HG02885 (cell line): ENCODE results near the gene RAP2A.

ENCODE experiments used
- ATAC-seq: cut with Tn5 transposase; IDR thresholded peaks from one replicate; pipeline ENCODE4 v1.9.1; 2021; ENCODE audit warnings: mild to moderate bottlenecking; ENCODE audit not compliant: unreplicated experiment, poor library complexity

The RAP2A gene

DNA sequence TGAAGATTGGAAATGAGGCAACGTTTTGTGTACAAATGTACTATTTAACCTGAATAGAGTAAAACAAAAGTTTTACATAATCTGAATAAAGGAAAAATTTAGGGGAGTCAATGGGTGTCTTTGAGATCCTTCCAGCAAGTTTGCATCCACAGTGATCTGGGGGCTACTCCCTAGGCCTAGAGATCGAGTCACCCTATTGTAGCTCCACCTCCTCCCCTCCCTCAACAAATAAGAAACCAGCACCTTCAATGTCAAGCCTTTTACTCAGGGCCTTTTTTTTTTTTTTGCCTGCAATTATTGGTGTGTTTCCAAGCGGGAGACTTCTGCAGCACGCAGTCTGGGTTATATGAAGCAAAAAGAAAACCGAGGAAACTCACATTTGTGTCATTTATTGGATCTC is 16.3 kb upstream of the RAP2A start:
- no peak for ATAC-seq

DNA sequence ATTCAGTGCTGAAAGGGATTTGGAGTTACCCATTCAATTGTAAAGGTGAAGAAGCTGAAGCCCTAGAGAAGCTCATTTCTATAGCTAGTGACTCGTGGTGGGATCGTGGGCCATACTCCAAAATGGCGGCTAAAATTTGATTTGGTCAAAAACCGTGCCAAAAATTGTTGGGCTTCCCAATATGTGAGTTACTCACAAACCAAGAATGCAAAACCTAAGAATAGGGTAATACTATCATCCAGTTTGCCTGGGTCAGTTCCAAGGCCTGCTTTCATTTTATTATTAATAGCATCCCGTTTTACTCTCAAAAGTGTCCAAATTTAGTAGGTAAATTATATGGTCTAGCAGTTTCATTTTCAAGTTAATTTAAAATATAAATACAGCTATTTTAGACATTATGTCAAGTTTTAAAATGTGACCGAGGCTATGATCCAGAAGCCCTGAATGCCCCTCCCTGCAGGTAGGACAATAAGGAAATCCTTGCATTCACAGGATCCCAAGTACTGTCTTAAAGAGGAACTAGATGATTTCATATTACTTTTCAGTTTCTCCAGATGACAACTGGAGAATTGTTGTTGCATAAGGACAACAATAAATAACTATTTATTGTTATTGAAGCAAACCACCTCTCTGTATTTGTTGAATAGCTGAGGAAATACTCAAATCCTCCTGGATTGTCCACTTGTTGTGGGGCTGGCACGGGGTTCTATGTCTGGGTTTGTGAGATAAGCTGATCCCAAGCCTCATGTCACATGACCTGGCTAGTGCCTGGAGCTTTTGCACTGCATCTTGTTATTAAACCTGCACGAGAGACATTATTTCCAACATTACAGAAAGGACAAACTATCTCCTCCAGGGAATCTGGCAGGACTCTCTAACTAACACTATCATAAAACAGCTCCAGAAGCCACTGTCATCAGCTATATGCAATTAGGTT is 11.6 kb upstream of the RAP2A start:
- ATAC-seq: no peak

GRCh38 chr13:97423300-97424045 is 10.5 kb upstream of the RAP2A start:
- ATAC-seq: no peak

- ATAC-seq: no peak
Measured at GRCh38 chr13:97425590-97425989, 8.4 kb upstream of the RAP2A start.

GRCh38 chr13:97426695-97427094 is 7.3 kb upstream of the RAP2A start:
- ATAC-seq: no peak

DNA sequence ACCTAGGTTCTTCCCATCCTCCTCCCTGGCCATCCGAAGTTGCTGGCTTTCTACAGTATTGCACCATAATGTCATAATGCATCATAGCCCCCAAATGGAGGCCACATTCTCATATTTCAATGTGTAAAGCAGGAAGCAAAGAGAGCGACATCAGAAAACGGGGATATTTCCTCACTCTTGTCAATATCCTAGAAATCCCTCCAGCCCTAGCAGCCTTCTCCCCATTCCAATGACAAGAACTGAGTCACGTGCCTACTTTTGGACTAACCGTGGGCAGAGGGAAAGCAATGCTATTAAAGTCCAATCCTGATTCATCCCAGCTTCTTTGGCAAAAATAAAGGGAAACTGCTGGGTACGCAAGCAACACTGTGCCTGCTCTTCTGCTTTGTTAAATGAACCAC is 4.3 kb upstream of the RAP2A start:
- ATAC-seq: no peak

GRCh38 chr13:97430296-97430695 is 3.7 kb upstream of the RAP2A start:
- ATAC-seq: no peak

DNA sequence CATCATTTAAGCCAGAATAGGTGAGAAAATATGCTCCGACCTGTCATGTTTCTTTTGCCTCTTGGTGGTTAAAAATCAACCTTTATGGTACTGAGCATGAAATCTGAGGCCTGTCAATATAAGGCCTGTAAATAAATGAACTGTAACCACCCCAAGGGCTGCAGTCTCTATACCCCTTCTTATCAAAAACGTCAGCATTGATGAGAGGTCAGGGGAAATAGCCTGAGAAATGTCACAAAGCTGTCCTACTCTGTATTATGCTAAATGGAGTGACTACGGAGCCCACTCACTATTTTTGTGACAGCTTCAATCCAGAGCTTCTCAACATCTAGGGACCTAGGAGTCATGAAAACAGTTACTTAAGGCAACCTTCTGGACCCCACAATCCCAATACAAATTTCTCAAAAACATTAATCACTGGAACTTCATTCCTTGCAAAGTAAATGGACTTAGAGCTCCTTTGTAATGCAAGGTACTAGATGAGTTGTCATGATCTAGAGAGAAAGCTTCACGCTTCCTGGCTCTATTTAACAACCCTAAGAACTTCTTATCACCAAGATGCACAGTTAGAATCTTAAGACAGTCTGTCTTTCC is 2.7 kb upstream of the RAP2A start:
- no peak for ATAC-seq

DNA sequence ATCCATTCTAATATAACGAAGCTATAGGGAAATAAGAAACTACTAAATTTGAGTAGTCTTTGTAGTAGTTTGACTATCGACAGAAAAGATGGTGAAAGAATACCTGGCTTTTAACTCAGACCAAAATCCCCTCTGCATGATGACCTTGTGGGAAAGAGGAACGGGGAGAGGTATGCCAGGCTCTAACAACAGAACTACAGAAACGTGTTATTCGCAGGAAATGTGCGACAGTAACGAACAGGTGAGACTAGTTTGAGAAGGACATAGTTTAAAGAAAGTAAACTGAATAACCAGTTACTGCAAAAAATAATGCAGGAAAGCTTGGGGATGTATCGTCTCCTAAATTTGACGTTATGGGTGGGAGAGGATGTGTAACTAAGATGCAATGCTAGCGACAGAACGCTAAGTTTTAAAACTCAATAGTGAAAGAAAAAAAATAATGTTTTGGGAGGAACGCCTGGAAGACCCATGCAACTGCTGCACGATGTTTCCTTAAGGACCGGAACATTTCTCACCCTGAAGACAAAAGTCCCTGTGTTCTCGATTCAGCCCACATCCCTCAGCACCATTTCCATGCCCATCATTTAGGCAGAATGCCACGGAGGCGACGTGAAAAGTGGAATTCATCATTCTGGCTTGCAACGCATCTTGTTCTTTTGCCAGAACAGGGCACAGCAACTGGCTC is 1.6 kb upstream of the RAP2A start:
- no peak for ATAC-seq

GRCh38 chr13:97432917-97433726 is 847 bp upstream of the RAP2A start:
- peak; percentile 77 for ATAC-seq

DNA sequence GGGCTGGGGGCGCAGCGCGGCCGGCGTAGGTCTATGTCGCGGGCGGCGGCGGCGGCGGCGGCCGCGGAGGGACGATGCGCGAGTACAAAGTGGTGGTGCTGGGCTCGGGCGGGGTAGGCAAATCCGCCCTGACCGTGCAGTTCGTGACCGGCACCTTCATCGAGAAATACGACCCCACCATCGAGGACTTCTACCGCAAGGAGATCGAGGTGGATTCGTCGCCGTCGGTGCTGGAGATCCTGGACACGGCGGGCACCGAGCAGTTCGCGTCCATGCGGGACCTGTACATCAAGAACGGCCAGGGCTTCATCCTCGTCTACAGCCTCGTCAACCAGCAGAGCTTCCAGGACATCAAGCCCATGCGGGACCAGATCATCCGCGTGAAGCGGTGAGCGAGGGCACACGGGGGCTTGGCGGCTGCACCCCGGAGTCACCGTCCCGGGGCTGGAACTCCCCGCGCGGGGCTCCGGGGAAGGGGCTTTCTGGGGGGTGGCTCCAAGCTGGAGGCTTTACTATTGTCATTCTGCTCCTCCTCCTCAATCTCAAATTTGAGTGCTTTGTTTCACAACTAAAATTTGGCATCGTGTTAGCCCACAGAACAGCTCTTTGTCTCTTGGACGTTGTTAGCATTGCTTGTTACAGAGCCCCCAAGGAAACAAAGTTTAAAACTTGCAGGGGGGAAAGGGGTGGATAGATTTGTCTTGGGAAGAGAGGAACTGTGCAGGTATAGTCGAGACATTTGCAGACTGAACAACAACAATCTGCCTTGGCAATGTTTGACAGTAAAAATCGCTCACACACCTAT is 630 bp downstream of the RAP2A start:
- ATAC-seq: peak; percentile 1

- no peak for ATAC-seq
Measured at GRCh38 chr13:97435323-97435722, 1.4 kb downstream of the RAP2A start.

DNA sequence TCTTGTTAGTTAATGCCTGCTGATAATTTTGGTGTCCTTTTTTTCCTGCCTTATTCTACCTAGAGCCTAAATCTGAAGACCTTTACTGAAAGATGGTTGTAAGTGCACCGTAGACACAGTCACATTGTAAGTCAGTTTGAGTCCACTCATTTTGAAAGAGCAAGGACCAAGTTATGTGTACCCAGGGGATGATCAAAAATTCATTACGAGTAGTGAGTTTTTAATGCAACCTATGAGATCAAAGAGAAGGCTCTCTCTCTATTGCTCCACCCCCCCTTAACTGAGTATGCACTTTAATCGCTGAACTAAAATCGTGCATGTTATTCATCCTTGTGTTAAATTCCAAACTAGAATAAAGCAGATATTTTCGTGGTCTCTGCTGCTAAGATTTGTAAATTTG is 1.8 kb downstream of the RAP2A start:
- no peak for ATAC-seq

- no peak for ATAC-seq
Measured at GRCh38 chr13:97436845-97437244, 2.9 kb downstream of the RAP2A start.

DNA sequence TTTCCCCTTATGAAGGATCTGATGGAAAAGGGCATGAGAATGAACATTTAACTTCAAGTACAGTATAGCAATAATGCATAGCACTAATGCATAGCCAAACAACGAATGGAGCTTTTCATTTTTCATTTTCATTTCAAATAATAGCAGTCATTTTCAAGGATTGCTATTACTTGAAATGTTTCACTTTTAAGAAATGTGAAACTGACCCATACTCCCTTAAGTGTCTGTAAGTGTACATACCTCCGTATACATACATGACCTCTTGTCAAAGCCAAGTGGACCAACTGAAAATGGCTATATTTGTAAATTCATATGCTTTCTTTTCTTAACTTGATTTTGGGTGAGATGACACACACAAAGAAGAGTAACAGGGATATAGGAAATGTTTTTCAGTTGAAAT is 3.8 kb downstream of the RAP2A start:
- no peak for ATAC-seq

DNA sequence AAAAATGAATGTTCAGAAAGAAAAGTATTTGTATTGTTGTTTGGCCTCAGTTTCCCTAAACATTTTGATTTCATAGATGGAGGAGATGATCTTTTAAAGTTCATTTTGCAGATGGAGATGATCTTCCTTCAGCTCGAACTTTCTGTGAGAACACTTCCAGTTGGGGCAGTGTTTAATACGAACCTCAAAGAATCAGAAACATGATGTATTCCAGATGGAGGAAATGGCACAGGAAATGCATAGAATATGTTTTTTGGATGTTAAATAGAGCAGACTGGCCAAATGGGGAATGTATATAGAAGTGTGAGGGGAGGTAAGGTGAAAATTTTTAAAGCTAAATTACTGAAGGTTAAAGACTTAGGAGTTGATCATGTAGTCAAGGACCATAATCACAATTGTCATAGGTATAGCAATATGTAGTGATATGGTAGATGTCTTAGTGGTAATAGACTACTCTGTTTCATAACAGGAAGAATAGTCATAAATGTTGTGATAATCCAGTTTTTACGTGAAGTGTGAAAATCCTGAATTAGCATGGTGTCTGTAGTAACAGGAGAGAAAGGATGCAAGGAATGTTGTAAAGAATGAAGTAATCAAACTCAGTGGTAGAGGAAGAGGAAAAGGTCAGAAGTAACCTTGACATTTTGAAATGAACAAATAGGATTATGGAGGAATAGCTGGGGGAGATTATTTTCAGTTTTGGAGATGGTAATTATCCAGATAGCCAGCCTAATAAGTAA is 5.1 kb downstream of the RAP2A start:
- no peak for ATAC-seq

GRCh38 chr13:97440598-97441170 is 6.7 kb downstream of the RAP2A start:
- ATAC-seq: no peak

GRCh38 chr13:97441368-97441767 is 7.4 kb downstream of the RAP2A start:
- ATAC-seq: peak; percentile 60
